GM12878 (cell line): ENCODE measurements around the gene PHB1. TPM values are rescaled to one million over a fixed set of nuclear protein-coding genes. Genes with fewer than 3 reads are reported as not detected.

ENCODE experiments used
- ATAC-seq: fragments of 200-7000 bp; cut with Tn5 transposase; 3 replicates; pipeline ENCODE4 v1.9.1; 2020; ENCODE audit warnings: mild to moderate bottlenecking, moderate library complexity
- BruUV-seq: library from RNA; stranded (reverse); fragments of 400-500 nt; replicated peaks from 2 replicates; lab custom pipeline; 2021; lab: Mats Ljungman, UMichigan
- CTCF ChIA-PET: fragments of 300-600 bp; sonication (Branson Sonifier 250); formaldehyde crosslinking; extraction: SDS; loops from one replicate; lab custom pipeline; 2021; ENCODE audit warnings: inconsistent platforms; lab: Yijun Ruan, JAX
- POLR2A ChIA-PET: fragments of 350-600 bp; formaldehyde crosslinking; extraction: SDS; loops from one replicate; lab custom pipeline; 2021; ENCODE audit warnings: inconsistent platforms; lab: Charles Lee
- RAD21 ChIA-PET: fragments of 300-600 bp; sonication (Branson Sonifier 250); formaldehyde crosslinking; loops from one replicate; lab custom pipeline; 2023; ENCODE audit warnings: antibody characterized with exemption; ENCODE audit not compliant: unreplicated experiment; lab: Charles Lee
- SMC1A ChIA-PET: fragments of 300-600 bp; sonication (Branson Sonifier 250); formaldehyde crosslinking; loops from one replicate; lab custom pipeline; 2023; ENCODE audit not compliant: unreplicated experiment, uncharacterized antibody; lab: Charles Lee
- DNase-seq: peaks from one replicate; pipeline ENCODE4 v3.0.0-alpha.2; 2011; ENCODE audit warnings: low read depth, low spot score
- FAIRE-seq: peaks from 3 replicates; lab custom pipeline; 2011; peaks lifted over from hg19 to GRCh38; lab: Jason Lieb, UNC
- H2AFZ ChIP-seq: 2 replicates; pipeline ENCODE4 v1.6.0; 2011; ENCODE audit warnings: low read depth, low read length, control low read depth; ENCODE audit not compliant: control insufficient read depth
- H3K27ac ChIP-seq: 2 replicates; pipeline ENCODE4 v1.5.1; 2011; ENCODE audit warnings: control low read depth; ENCODE audit not compliant: control insufficient read depth, insufficient read depth
- H3K27me3 ChIP-seq, 2 experiments: replicated peaks in 1 of 2; 2 replicates each; pipeline versions ENCODE4 v1.6.0 to v1.6.1; 2011; ENCODE audit warnings: low read length in 1 of 2; ENCODE audit not compliant: control insufficient read depth in 2 of 2, insufficient read depth in 2 of 2
- H3K36me3 ChIP-seq, 2 experiments: 2 replicates each; pipeline ENCODE4 v1.5.1; 2011; ENCODE audit warnings: low read length in 1 of 2; ENCODE audit not compliant: control insufficient read depth in 2 of 2, insufficient read depth in 2 of 2
- H3K4me1 ChIP-seq: 2 replicates; pipeline ENCODE4 v1.6.1; 2011; ENCODE audit warnings: mild to moderate bottlenecking, low read length, moderate library complexity, mixed read lengths; ENCODE audit not compliant: control insufficient read depth, insufficient read depth
- H3K4me2 ChIP-seq: 2 replicates; pipeline ENCODE4 v1.6.0; 2011; ENCODE audit warnings: control low read depth; ENCODE audit not compliant: control insufficient read depth, insufficient read depth
- H3K4me3 ChIP-seq: fragments of 200-600 bp; sonication (generic); 2 replicates; pipeline ENCODE4 v1.5.1; 2016
- H3K79me2 ChIP-seq: 2 replicates; pipeline ENCODE4 v1.6.0; 2011; ENCODE audit warnings: low read length; ENCODE audit not compliant: control insufficient read depth, insufficient read depth
- H3K9ac ChIP-seq: 2 replicates; pipeline ENCODE4 v1.8.0; 2011; ENCODE audit warnings: low read length, control low read depth, mixed read lengths; ENCODE audit not compliant: control insufficient read depth, insufficient read depth
- H3K9me3 ChIP-seq: replicated peaks from 3 replicates; pipeline ENCODE4 v1.5.1; 2011; ENCODE audit warnings: mild to moderate bottlenecking, low read length; ENCODE audit not compliant: control insufficient read depth, insufficient read depth
- H4K20me1 ChIP-seq: 2 replicates; pipeline ENCODE4 v1.6.0; 2011; ENCODE audit not compliant: control insufficient read depth, insufficient read depth
- BCL11A ChIP-seq: IDR thresholded peaks from 2 replicates; pipeline ENCODE4 v1.6.1; 2011; ENCODE audit warnings: low read depth, low read length
- BRCA1 ChIP-seq: IDR thresholded peaks from 2 replicates; pipeline ENCODE4 v1.6.1; 2011; ENCODE audit warnings: low read depth, low read length, improper control_type of control experiment
- EP300 ChIP-seq, 2 experiments: fragments of 150-350 bp in 1 of 2; IDR thresholded peaks; 2 replicates each; pipeline ENCODE4 v1.6.1; 2011 to 2012; ENCODE audit warnings: low read depth in 2 of 2, low read length in 2 of 2, borderline replicate concordance in 1 of 2, improper control_type of control experiment in 1 of 2, inconsistent platforms in 1 of 2; ENCODE audit not compliant: control insufficient read depth in 1 of 2
- IRF3 ChIP-seq: fragments of 450-650 bp; IDR thresholded peaks from 2 replicates; pipeline ENCODE4 v1.6.1; 2014; ENCODE audit warnings: mild to moderate bottlenecking
- MTA2 ChIP-seq: fragments of 450-650 bp; IDR thresholded peaks from 2 replicates; pipeline ENCODE4 v1.6.1; 2016; ENCODE audit warnings: low read depth, mild to moderate bottlenecking, moderate library complexity
- PBX3 ChIP-seq: IDR thresholded peaks from 2 replicates; pipeline ENCODE4 v1.6.1; 2011; ENCODE audit warnings: mild to moderate bottlenecking, low read depth, low read length, moderate library complexity; ENCODE audit not compliant: insufficient replicate concordance
- PKNOX1 ChIP-seq: fragments of 450-650 bp; IDR thresholded peaks from 2 replicates; pipeline ENCODE4 v1.6.1; 2016; ENCODE audit warnings: mild to moderate bottlenecking
- RCOR1 ChIP-seq: conservative IDR thresholded peaks from 2 replicates; pipeline ENCODE4 v1.6.1; 2012; ENCODE audit warnings: low read depth, low read length, improper control_type of control experiment
- SMAD1 ChIP-seq: fragments of 450-650 bp; IDR thresholded peaks from 2 replicates; pipeline ENCODE4 v1.6.1; 2018; ENCODE audit warnings: mild to moderate bottlenecking, low read depth; ENCODE audit not compliant: partially characterized antibody
- SREBF1 ChIP-seq: IDR thresholded peaks from 2 replicates; pipeline ENCODE4 v1.6.1; 2012; ENCODE audit warnings: mild to moderate bottlenecking, low read length
- SUPT20H ChIP-seq: IDR thresholded peaks from 2 replicates; pipeline ENCODE4 v1.6.1; 2011; ENCODE audit warnings: low read depth, mild to moderate bottlenecking, low read length, moderate library complexity, borderline replicate concordance; ENCODE audit not compliant: control insufficient read depth
- ZBTB33 ChIP-seq: fragments of 450-650 bp; IDR thresholded peaks from 2 replicates; pipeline ENCODE4 v1.6.1; 2017; ENCODE audit warnings: mild to moderate bottlenecking
- ZNF207 ChIP-seq: fragments of 450-650 bp; IDR thresholded peaks from 2 replicates; pipeline ENCODE4 v1.6.1; 2014; ENCODE audit warnings: antibody characterized with exemption, mild to moderate bottlenecking, borderline replicate concordance
- ZNF217 ChIP-seq: fragments of 450-650 bp; IDR thresholded peaks from 2 replicates; pipeline ENCODE4 v1.6.1; 2017; ENCODE audit warnings: antibody characterized with exemption, mild to moderate bottlenecking
- ZNF274 ChIP-seq: IDR thresholded peaks from one replicate; pipeline ENCODE4 v1.8.0; 2011; ENCODE audit not compliant: insufficient read length, insufficient read depth
- ZNF622 ChIP-seq: fragments of 450-650 bp; IDR thresholded peaks from 2 replicates; pipeline ENCODE4 v1.6.1; 2017; ENCODE audit warnings: mild to moderate bottlenecking, inconsistent platforms
- WGBS: methylation state at CpG from one replicate; pipeline ENCODE4 v1.1.6; 2016; ENCODE audit warnings: low lambda C conversion rate; ENCODE audit not compliant: insufficient replicate concordance, insufficient coverage; ENCODE audit errors: missing lambda C conversion rate; 5-methylcytosine and 5-hydroxymethylcytosine counted together
- in situ Hi-C: fragments of 300-500 bp; cut with MboI; formaldehyde crosslinking; loops from 9 replicates; pipeline ENCODE4 v1.14.3; 2018; ENCODE audit warnings: mixed read lengths
- intact Hi-C: fragments of 100-400 bp; cut with micrococcal nuclease; formaldehyde crosslinking; loops from one replicate; pipeline ENCODE4 v1.14.2; 2022; ENCODE audit not compliant: unreplicated experiment
- polyA plus RNA-seq, 11 experiments: library from polyadenylated mRNA; depleted of rRNA in 4 of 11; unstranded in 6 of 11; stranded (reverse) in 5 of 11; fragments of >200 nt; fragmentation: Nextera tagmentation in 4 of 11; fragmentation: Illumina TruSeq in 1 of 11; extraction: Ambion mirVana in 4 of 11; extraction: Trizol in 1 of 11; gene quantifications; 1 replicate in 1 of 11; 2 replicates in 10 of 11; pipeline versions ENCODE4 v1.2.1 to v1.2.3, GENCODE V29; 2011 to 2016; ENCODE audit warnings: inconsistent platforms in 2 of 11, missing spikeins in 2 of 11, low read depth in 1 of 11
- total RNA-seq, 4 experiments: library from RNA; depleted of rRNA in 3 of 4; stranded (reverse); fragments of >200 nt in 3 of 4; fragmentation: Illumina TruSeq in 1 of 4; extraction: Trizol in 1 of 4; gene quantifications; 2 replicates each; pipeline versions ENCODE4 v1.2.1 to v1.2.3, GENCODE V29; 2013 to 2021

Gene PHB1
- total and polyA plus RNA-seq, 10 of the 15 experiments (the other 5 are each of a cell fraction or from before 2014, with no cell fraction given): 117 to 466 (median 248) TPM

- TF ChIP-seq PBX3 (no peak), SUPT20H (no peak), EP300 (IDR thresholded peaks at IDR 0.05; ENCODE audit: borderline replicate concordance in 1 of 2, control insufficient read depth in 1 of 2, low read depth in 2 of 2, low read length in 2 of 2) (no peak), SMAD1 (no peak)
Observed at GRCh38 chr17:49401971-49402611, 12.6 kb downstream of the PHB1 start (continued).

- ChIA-PET CTCF (interaction anchor here (0.6 to 5.2 kb wide), 11 partner anchors 8 to 328 kb away, joined by 3 to 24 read pairs (median 5); no protein-coding TSS in a partner anchor), RAD21 (interaction anchor here (0.7 to 1.7 kb wide), 2 partner anchors 85 to 157 kb away, joined by 4 to 10 read pairs; no protein-coding TSS in a partner anchor), SMC1A (interaction anchor here (0.6 to 7.9 kb wide), 5 partner anchors 8 to 208 kb away, joined by 3 to 85 read pairs (median 3); partner anchors contain the start of gene PHB1), POLR2A (no interaction called here)
- intact Hi-C loops: loop anchor here (5.0 to 10.0 kb wide), 2 partner anchors 38 to 165 kb away; partner anchors contain the start of genes PHOSPHO1 and ZNF652
- no peak for DNase-seq
- Histone ChIP-seq H3K4me1 (peaks cover 6% of the 10 kb centered on the region), H3K27ac (no peak overlapping the region), H3K4me3 (no peak overlapping the region), H2AFZ (no peak overlapping the region), H3K4me2 (no peak overlapping the region), H3K9ac (no peak overlapping the region), H4K20me1 (0 out of 2 replicates have a peak, but pooled peaks cover 2% of the 10 kb centered on the region), H3K79me2 (no peaks in the 10 kb centered on the region), H3K36me3 (peaks cover 10 to 11% of the 10 kb centered on the region in 2 experiments), H3K27me3 (no peaks in the 10 kb centered on the region), H3K9me3 (no peaks in the 10 kb centered on the region)
- in situ Hi-C loops: loop anchor here (10.0 kb wide), 1 partner anchor 155 kb away; no protein-coding TSS in a partner anchor
- 63% methylated on average over 3 of the region's 3 CpGs for WGBS
- no TSS peak for BruUV-seq
- FAIRE-seq: no peak
- ATAC-seq: no peak
- TF ChIP-seq ZNF274 (no peak), MTA2 (no peak), BCL11A (no peak), ZNF207 (no peak), PKNOX1 (no peak), SREBF1 (no peak), BRCA1 (no peak), IRF3 (no peak), SUPT20H (no peak), ZBTB33 (no peak), RCOR1 (no peak), ZNF622 (no peak), EP300 (IDR thresholded peaks at IDR 0.05; ENCODE audit: borderline replicate concordance in 1 of 2, control insufficient read depth in 1 of 2, low read depth in 2 of 2, low read length in 2 of 2) (no peak), ZNF217 (no peak)
Observed at GRCh38 chr17:49399995-49400394, 14.7 kb downstream of the PHB1 start.
